HL-60/S4 treated with retinoic acid at 250 ng/mL for 4 days and 3 days (cell line): ENCODE measurements around the gene AP4S1.
"Not testable (repeated sequence)": the region's sequence is repeated elsewhere in the genome, so short reads cannot be mapped to it uniquely, and the experiment has no call there.

Experiments used
- in situ Hi-C: fragments of 300-500 bp; cut with MboI; formaldehyde crosslinking; loops from 2 replicates; pipeline ENCODE4 v1.7.0; 2022; ENCODE audit warnings: low sequenced_read_pairs

Gene AP4S1

DNA sequence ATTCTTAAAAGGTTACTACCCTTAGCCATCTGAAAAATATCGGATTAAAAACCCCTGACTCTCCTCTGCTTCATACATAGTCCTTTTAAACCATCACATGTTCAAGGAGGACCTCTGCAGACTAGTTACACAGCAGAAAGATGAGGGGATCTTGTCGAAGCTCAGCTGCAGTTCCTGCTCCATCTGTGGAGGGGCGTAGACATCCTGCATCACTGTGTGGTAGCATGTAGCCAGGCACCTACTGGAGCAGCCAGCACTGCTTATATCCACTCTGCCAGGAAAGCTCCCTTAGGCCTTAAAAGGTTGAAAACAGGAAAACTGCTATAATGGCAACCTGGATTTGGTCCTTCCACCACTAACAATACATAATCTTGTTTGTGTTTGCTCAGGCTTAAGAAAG lies 58.3 kb downstream of the AP4S1 start:
- in situ Hi-C loops, result no loop called here

DNA sequence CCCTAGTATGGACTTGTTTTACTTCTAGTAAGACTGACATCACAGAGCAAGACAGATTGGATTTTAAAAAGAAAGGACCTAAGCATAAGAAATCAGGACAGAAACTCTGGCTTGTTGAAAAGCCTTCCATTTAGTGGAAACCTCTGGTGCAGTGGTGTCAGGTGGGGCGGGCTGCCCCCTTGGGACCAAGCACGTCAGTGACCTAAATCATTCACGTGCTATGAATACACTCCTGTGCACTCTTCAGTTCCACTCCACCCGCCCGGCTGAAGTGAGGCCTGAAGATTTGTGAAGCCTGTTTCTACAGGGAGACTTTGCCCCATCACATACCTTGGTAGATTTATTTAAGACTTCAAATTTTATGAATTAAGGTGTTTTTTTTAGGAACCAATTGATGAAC lies 58.9 kb downstream of the AP4S1 start:
- in situ Hi-C loops, result no loop called here

- in situ Hi-C loops, result no loop called here
These were observed 59.6 kb downstream of the AP4S1 start for GRCh38 chr14:31085027-31085426.

- in situ Hi-C loops, result not testable (repeated sequence)
These were observed 61.0 kb downstream of the AP4S1 start for GRCh38 chr14:31086466-31086865.

- in situ Hi-C loops, result no loop called here
These were observed 65.7 kb downstream of the AP4S1 start for GRCh38 chr14:31090883-31091764.

DNA sequence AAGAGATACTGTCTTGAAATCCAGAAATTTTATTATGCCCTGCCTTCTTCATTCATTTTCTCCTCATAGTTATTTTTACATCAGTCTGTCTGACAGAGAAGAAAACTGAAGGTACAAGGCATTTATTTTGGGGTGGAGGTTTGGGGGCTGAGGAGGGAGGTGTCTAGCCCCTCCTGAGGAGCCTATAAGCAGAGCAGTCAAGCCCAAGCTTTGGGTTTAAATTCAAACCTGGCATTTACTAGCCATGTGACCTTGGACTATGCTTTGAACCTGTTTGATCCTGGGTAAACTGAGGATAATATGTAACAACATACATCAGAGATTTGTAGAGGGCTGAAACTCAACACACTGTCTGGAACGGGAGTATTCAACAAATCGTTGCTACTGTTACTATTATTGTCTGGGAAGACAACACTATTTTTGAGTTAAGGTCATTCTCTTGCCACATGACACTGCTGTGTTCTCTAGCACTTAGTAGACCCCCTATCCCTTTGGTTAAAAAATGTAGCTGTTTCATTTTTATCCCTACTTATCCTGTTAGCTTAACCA lies 66.8 kb downstream of the AP4S1 start:
- in situ Hi-C loops, result no loop called here

- in situ Hi-C loops, result not testable (repeated sequence)
These were observed 68.7 kb downstream of the AP4S1 start for GRCh38 chr14:31093884-31094839.

DNA sequence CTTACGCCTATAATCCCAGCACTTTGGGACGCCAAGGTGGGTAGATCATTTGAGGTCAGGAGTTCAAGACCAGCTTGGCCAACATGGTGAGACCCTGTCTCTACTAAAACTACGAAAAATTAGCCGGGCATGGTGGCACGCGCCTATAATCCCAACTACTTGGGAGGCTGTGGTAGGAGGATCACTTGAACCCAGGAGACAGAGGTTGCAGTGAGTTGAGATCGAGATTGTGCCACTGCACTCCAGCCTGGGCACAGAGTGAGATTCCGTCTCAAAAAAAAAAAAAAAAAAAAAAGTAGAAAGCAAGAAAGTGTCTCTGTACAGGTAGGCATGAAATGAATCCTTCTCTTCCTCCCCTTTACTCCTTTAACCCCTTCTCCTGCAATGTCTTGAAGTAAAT lies 70.4 kb downstream of the AP4S1 start:
- in situ Hi-C loops, result not testable (repeated sequence)

DNA sequence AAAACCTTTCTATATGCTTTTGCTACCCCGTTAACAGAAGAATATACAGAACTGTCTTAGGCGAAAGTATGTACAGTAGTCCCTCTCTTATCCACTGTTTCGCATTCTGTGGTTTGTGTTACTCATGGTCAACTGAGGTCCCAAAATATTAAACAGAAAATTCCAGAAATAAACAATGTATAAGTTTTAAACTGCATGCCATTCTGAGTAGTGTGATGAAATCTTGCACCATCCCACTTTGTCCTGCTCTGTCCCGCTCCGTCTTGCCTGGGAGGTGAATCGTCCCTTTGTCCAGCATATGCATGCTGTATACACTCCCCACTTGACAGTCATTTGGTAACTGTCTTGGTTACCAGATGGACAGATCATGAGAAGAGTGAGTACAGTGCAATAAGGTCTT lies 70.8 kb downstream of the AP4S1 start:
- in situ Hi-C loops, result no loop called here

- in situ Hi-C loops, result no loop called here
These were observed 71.6 kb downstream of the AP4S1 start for GRCh38 chr14:31097081-31097480.

- in situ Hi-C loops, result no loop called here
These were observed 81.3 kb downstream of the AP4S1 start for GRCh38 chr14:31106768-31107167.

GRCh38 chr14:31109257-31109656 lies 83.8 kb downstream of the AP4S1 start:
- in situ Hi-C loops, result no loop called here

DNA sequence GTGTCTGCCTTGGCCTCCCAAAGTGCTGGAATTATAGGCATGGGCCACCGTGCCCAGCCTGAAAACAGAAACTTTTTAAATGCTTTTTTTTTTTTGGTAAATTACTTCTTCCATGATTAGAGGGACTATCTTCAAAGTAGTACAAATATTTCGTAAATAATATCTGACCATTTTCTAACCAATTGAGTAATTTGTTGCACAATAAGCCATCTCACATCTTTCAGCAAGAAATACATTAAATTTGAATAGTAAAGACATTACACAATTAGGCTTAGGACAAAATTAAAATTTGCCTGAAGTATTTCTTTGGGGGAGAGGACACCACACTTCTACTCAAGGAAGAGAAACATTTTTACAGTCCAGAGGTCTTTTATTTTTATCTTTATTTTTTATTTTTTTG lies 85.4 kb downstream of the AP4S1 start:
- in situ Hi-C loops, result no loop called here

DNA sequence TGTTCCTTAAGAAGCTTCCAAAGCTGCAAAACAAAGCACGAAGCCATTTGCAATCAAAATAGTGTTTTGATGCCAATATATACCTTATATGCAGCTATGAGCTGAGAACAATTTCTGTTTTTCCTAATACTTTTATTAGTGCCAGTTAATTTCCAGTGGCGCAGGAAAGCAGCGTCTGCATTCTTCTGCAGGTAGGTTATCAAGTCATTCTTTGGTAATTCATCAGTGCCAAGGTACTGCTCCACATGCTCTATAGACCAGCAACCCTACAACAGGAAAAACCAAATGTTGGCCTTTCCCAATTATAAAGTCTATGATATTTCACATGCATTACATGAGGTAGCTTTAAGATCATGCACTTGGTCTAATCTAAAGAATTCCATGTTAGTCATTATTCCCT lies 88.3 kb downstream of the AP4S1 start:
- in situ Hi-C loops, result no loop called here

GRCh38 chr14:31118892-31119291 lies 93.4 kb downstream of the AP4S1 start:
- in situ Hi-C loops, result no loop called here

DNA sequence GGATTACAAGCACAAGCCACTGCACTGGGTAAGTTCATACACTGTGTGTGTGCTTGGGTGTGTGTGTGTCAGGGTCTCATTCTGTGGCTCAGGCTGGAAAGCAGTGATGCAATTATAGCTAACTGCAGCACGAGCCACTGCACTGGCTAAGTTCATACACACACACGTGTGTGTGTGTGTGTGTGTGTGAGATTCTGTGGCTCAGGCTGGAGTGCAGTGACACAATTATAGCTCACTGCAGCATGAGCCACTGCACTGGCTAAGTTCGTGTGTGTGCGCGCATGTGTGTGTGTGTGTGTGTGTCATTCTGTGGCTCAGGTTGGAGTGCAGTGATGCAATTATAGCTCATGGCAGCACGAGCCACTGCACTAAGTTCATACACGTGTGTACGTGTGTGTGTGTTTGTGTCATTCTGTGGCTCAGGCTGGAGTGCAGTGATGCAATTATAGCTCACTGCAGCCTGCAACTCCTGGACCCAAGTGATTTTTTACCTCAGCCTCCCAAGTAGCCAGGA lies 96.7 kb downstream of the AP4S1 start:
- in situ Hi-C loops, result no loop called here

GRCh38 chr14:31122921-31123320 lies 97.5 kb downstream of the AP4S1 start:
- in situ Hi-C loops, result no loop called here

GRCh38 chr14:31124197-31124596 lies 98.7 kb downstream of the AP4S1 start:
- in situ Hi-C loops, result no loop called here

GRCh38 chr14:31125231-31125630 lies 99.8 kb downstream of the AP4S1 start:
- in situ Hi-C loops, result no loop called here

- in situ Hi-C loops, result no loop called here
These were observed 101.2 kb downstream of the AP4S1 start for GRCh38 chr14:31126680-31127079.

DNA sequence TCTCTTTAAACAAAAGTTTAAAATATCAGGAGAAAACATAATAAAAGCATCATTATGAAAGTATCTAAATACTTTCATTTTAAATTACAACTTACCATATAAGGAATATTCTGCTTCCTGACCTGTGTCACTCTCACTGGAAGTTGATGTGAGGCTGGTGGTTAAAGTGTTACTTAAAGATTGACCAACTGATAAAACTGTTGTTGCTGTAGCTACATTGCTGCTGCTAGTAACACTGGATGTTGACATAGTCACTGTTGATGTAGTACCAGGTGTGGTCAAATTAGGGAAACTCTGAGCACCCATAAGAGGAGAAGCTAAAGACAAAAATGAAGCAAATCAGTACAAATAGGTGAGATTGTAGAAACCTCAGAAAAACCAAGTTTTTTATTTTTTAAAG lies 102.2 kb downstream of the AP4S1 start:
- in situ Hi-C loops, result no loop called here
